OCI-LY7 (cell line): ENCODE results near the gene ALDH1A3. TPM values are rescaled to one million over a fixed set of nuclear protein-coding genes. Genes with fewer than 3 reads are reported as not detected.

Experiments
- BruUV-seq: library from RNA; stranded (reverse); fragments of 400-500 nt; replicated peaks from 2 replicates; lab custom pipeline; 2021; lab: Mats Ljungman, UMichigan
- CTCF ChIA-PET: fragments of 300-600 bp; sonication (Branson Sonifier 250); formaldehyde crosslinking; loops from one replicate; lab custom pipeline; 2022; ENCODE audit warnings: antibody characterized with exemption; ENCODE audit not compliant: unreplicated experiment; lab: Charles Lee
- POLR2A ChIA-PET: fragments of 300-600 bp; sonication (Branson Sonifier 250); formaldehyde crosslinking; loops from one replicate; lab custom pipeline; 2022; ENCODE audit warnings: antibody characterized with exemption; lab: Charles Lee
- DNase-seq: peaks from one replicate; pipeline ENCODE4 v3.0.0-alpha.2; 2015; ENCODE audit warnings: low spot score
- H2AFZ ChIP-seq: fragments of 200-600 bp; sonication (generic), shearing (Covaris generic); 2 replicates; pipeline ENCODE4 v1.6.1; 2014; ENCODE audit warnings: mild to moderate bottlenecking, antibody characterized with exemption, low read length, moderate library complexity
- H3K27ac ChIP-seq: fragments of 200-600 bp; sonication (generic); 2 replicates; pipeline ENCODE4 v1.5.1; 2014; ENCODE audit warnings: mixed run types, low read depth, mild to moderate bottlenecking, moderate library complexity, low read length, inconsistent platforms; ENCODE audit not compliant: poor library complexity, severe bottlenecking
- H3K36me3 ChIP-seq: fragments of 200-600 bp; sonication (generic); 2 replicates; pipeline ENCODE4 v1.6.1; 2014; ENCODE audit warnings: mild to moderate bottlenecking, antibody characterized with exemption, low read length, moderate library complexity, mixed read lengths; ENCODE audit not compliant: insufficient read depth
- H3K4me1 ChIP-seq: fragments of 200-600 bp; sonication (generic); 2 replicates; pipeline ENCODE4 v1.5.1; 2014; ENCODE audit warnings: mild to moderate bottlenecking, low read length; ENCODE audit not compliant: insufficient read depth, poor library complexity, severe bottlenecking
- H3K4me2 ChIP-seq: fragments of 200-600 bp; sonication (generic); 2 replicates; pipeline ENCODE4 v1.6.1; 2014; ENCODE audit warnings: mild to moderate bottlenecking, low read length
- H3K4me3 ChIP-seq: fragments of 200-600 bp; sonication (generic); 2 replicates; pipeline ENCODE4 v1.5.1; 2014; ENCODE audit warnings: mild to moderate bottlenecking, low read depth, low read length; ENCODE audit not compliant: poor library complexity, severe bottlenecking
- H3K79me2 ChIP-seq: fragments of 200-600 bp; sonication (generic); 2 replicates; pipeline ENCODE4 v1.6.1; 2016; ENCODE audit warnings: low read depth, mild to moderate bottlenecking, low read length, moderate library complexity, mixed read lengths; ENCODE audit not compliant: insufficient read depth
- H3K9me2 ChIP-seq: fragments of 200-600 bp; sonication (generic); 2 replicates; pipeline ENCODE4 v1.6.1; 2016; ENCODE audit warnings: mild to moderate bottlenecking, low read length, mixed read lengths; ENCODE audit not compliant: insufficient read depth
- H3K9me3 ChIP-seq: fragments of 200-600 bp; sonication (generic); 2 replicates; pipeline ENCODE4 v1.6.1; 2014; ENCODE audit warnings: mild to moderate bottlenecking, mixed run types, low read length, mixed read lengths
- H4K20me1 ChIP-seq: fragments of 200-600 bp; sonication (generic); 2 replicates; pipeline ENCODE4 v1.6.1; 2014; ENCODE audit warnings: mild to moderate bottlenecking, antibody characterized with exemption, low read length, moderate library complexity, mixed read lengths; ENCODE audit not compliant: insufficient read depth
- CTCF ChIP-seq: fragments of 200-600 bp; sonication (generic); conservative IDR thresholded peaks from 2 replicates; pipeline ENCODE4 v1.5.1; 2014; ENCODE audit warnings: mild to moderate bottlenecking, antibody characterized with exemption, low read length, moderate library complexity, mixed read lengths
- EZH2phosphoT487 ChIP-seq: fragments of 200-600 bp; sonication (generic); IDR thresholded peaks from 2 replicates; pipeline ENCODE4 v1.6.1; 2018; ENCODE audit warnings: low read depth, borderline replicate concordance, mild to moderate bottlenecking, mixed run types, antibody characterized with exemption, low read length, moderate library complexity, mixed read lengths
- intact Hi-C: fragments of 100-400 bp; cut with micrococcal nuclease; formaldehyde crosslinking; loops from one replicate; pipeline ENCODE4 v1.10.0; 2022; ENCODE audit not compliant: unreplicated experiment
- total RNA-seq, 2 experiments: library from RNA; depleted of rRNA in 1 of 2; stranded (reverse); fragments of >200 nt in 1 of 2; shearing (Covaris generic) in 1 of 2; gene quantifications; 2 replicates each; pipeline ENCODE4 v1.2.3, GENCODE V29; 2014 to 2022

The ALDH1A3 gene
- total RNA-seq, 2 experiments from 2014 or later = not detected

- H3K4me2 ChIP-seq = peak overlapping the region; percentile 94
- TF ChIP-seq CTCF (no peak), EZH2phosphoT487 (no peak)
- ChIA-PET CTCF (interaction anchor here (0.5 to 1.7 kb wide), 6 partner anchors 8 to 88 kb away, joined by 3 to 6 read pairs (median 3); no protein-coding TSS in a partner anchor), POLR2A (interaction anchor here (0.9 to 8.9 kb wide), 10 partner anchors 9 to 88 kb away, joined by 3 to 134 read pairs (median 4); no protein-coding TSS in a partner anchor)
- H3K36me3 ChIP-seq = peaks cover 79% of the 10 kb centered on the region
- peak overlapping the region; percentile 91 for H3K4me3 ChIP-seq
- peaks cover 92% of the 10 kb centered on the region for H3K79me2 ChIP-seq
- intact Hi-C loops = no loop called here
- DNase-seq = peak; percentile 67
- peak overlapping the region; percentile 99 for H3K27ac ChIP-seq
- BruUV-seq = no TSS peak
- H3K4me1 ChIP-seq = peaks cover 68% of the 10 kb centered on the region
- no peaks in the 10 kb centered on the region for H4K20me1 ChIP-seq
- H2AFZ ChIP-seq = no peak overlapping the region
- no peaks in the 10 kb centered on the region for H3K9me2 ChIP-seq
- H3K9me3 ChIP-seq = no peaks in the 10 kb centered on the region
Measured at GRCh38 chr15:100920516-100921135, 41.0 kb downstream of the ALDH1A3 start.

- POLR2A ChIA-PET = interaction anchor here (0.6 to 8.9 kb wide), 4 partner anchors 7 to 46 kb away, joined by 3 to 134 read pairs (median 10); no protein-coding TSS in a partner anchor
- H3K4me2 ChIP-seq = peak overlapping the region; percentile 94
Measured at GRCh38 chr15:100922192-100923040, 42.8 kb downstream of the ALDH1A3 start.

More at GRCh38 chr15:100922192-100923040, 42.8 kb downstream of the ALDH1A3 start:
- Histone ChIP-seq H3K4me1 (peaks cover 67% of the 10 kb centered on the region), H3K27ac (peak overlapping the region; percentile 99), H3K36me3 (peaks cover 73% of the 10 kb centered on the region), H2AFZ (no peak overlapping the region), H4K20me1 (no peaks in the 10 kb centered on the region), H3K79me2 (peaks cover 85% of the 10 kb centered on the region), H3K4me3 (peak overlapping the region; percentile 91), H3K9me2 (no peaks in the 10 kb centered on the region), H3K9me3 (peaks cover 3% of the 10 kb centered on the region; the same call in 1 of the 2 replicates)
- intact Hi-C loops = loop anchor here (1.0 kb wide), 1 partner anchor 9 kb away; no protein-coding TSS in a partner anchor
- CTCF ChIA-PET = no interaction called here
- peak; percentile 74 for DNase-seq
- TF ChIP-seq CTCF = no peak
- no peak for TF ChIP-seq EZH2phosphoT487
- TSS peak; percentile 22 for BruUV-seq
